Measurements from ENCODE around the gene KDM8. TPM values are rescaled to one million over a fixed set of nuclear protein-coding genes. Genes with fewer than 3 reads are reported as not detected.

Gene KDM8
- total and polyA plus RNA-seq, 2 donors (not counting 3 experiments of a cell fraction or from before 2014, with no cell fraction given) = 5.1 to 8.4 TPM

- TF ChIP-seq POLR2A (IDR thresholded peaks at IDR 0.05; ENCODE audit: low read depth, low read length) = peak; percentile 42
- TF ChIP-seq POLR2AphosphoS5 (IDR thresholded peaks at IDR 0.05; ENCODE audit: insufficient read depth, low read depth, low read length) = peak; percentile 30
- TF ChIP-seq GATA2 (IDR thresholded peaks at IDR 0.05; ENCODE audit: insufficient read depth, insufficient read length, low read depth, low read length) = no peak
- Histone ChIP-seq H3K36me3 (ENCODE audit: control insufficient read depth in 2 of 2, extremely low read depth in 1 of 2, insufficient read depth in 2 of 2, low read length in 2 of 2) (peaks cover 0 to 4% of the 10 kb centered on the region in 2 experiments), H3K4me3 (replicated peaks in 1 of 3; ENCODE audit: insufficient read depth in 1 of 3, low read depth in 1 of 3, low read length in 3 of 3) (no peak overlapping the region), H3K27me3 (ENCODE audit: control insufficient read depth in 2 of 2, insufficient read depth in 2 of 2, low read length in 2 of 2) (no peaks in the 10 kb centered on the region), H3K79me2 (ENCODE audit: control insufficient read depth, insufficient read depth, low read length) (no peaks in the 10 kb centered on the region), H3K9me3 (replicated peaks; ENCODE audit: control insufficient read depth, insufficient read depth, low read length) (no peaks in the 10 kb centered on the region), H3K4me2 (ENCODE audit: insufficient read depth, low read length) (peak overlapping the region; percentile 31), H4K20me1 (replicated peaks; ENCODE audit: control insufficient read depth, extremely low read depth, insufficient read depth, low read length) (no peaks in the 10 kb centered on the region), H2AFZ (ENCODE audit: low read depth, low read length) (peak overlapping the region; percentile 66), H3K27ac (ENCODE audit: insufficient read depth, low read depth, low read length) (peak overlapping the region; percentile 99), H3K9ac (replicated peaks; ENCODE audit: extremely low read depth, insufficient read depth, low read length) (peak overlapping the region; percentile 33), H3K9me1 (replicated peaks; ENCODE audit: control insufficient read depth, extremely low read depth, insufficient read depth, low read length) (no peaks in the 10 kb centered on the region), H3K4me1 (ENCODE audit: control insufficient read depth, extremely low read depth, insufficient read depth, low read length) (peaks cover 76% of the 10 kb centered on the region)
- intact Hi-C loops (cut with micrococcal nuclease) (no loop called here), dilution Hi-C loops (cut with MboI; ENCODE audit: extremely low pct_ligation_motif_present, low sequenced_read_pairs) (no loop called here)
- POLR2A ChIA-PET = interaction anchor here (1.2 to 1.5 kb wide), 2 partner anchors 34 to 89 kb away, joined by 4 read pairs; partner anchors contain the start of gene KDM8
- DNase-seq (ENCODE audit: low read depth, low spot score) = peak; percentile 80
- FAIRE-seq = peak; percentile 47
- CTCF ChIA-PET = interaction anchor here (0.7 to 15.6 kb wide), 10 partner anchors 10 to 130 kb away, joined by 3 to 299 read pairs (median 6); no protein-coding TSS in a partner anchor
- no TSS peak for BruUV-seq (replicated peaks)
Measured at GRCh38 chr16:27237219-27238015, 34.1 kb downstream of the KDM8 start.

GRCh38 chr16:27238016-27238587 is 34.8 kb downstream of the KDM8 start:
- no peaks in the 10 kb centered on the region for H4K20me1 ChIP-seq (replicated peaks; ENCODE audit: control insufficient read depth, extremely low read depth, insufficient read depth, low read length)
- DNase-seq (ENCODE audit: low read depth, low spot score) (peak; percentile 36), FAIRE-seq (no peak)
- H3K79me2 ChIP-seq (ENCODE audit: control insufficient read depth, insufficient read depth, low read length) = no peaks in the 10 kb centered on the region
- H3K27ac ChIP-seq (ENCODE audit: insufficient read depth, low read depth, low read length) = peak overlapping the region; percentile 99
- H3K9me1 ChIP-seq (replicated peaks; ENCODE audit: control insufficient read depth, extremely low read depth, insufficient read depth, low read length) = no peaks in the 10 kb centered on the region
- dilution Hi-C loops (cut with MboI; ENCODE audit: extremely low pct_ligation_motif_present, low sequenced_read_pairs) = no loop called here
- H3K9ac ChIP-seq (replicated peaks; ENCODE audit: extremely low read depth, insufficient read depth, low read length) = peak overlapping the region; percentile 33
- H3K9me3 ChIP-seq (replicated peaks; ENCODE audit: control insufficient read depth, insufficient read depth, low read length) = no peaks in the 10 kb centered on the region
- intact Hi-C loops (cut with micrococcal nuclease) = no loop called here
- H3K27me3 ChIP-seq (ENCODE audit: control insufficient read depth in 2 of 2, insufficient read depth in 2 of 2, low read length in 2 of 2) = no peaks in the 10 kb centered on the region
- H2AFZ ChIP-seq (ENCODE audit: low read depth, low read length) = peak overlapping the region; percentile 66
- TF ChIP-seq MAX (IDR thresholded peaks at IDR 0.05; ENCODE audit: insufficient read depth, insufficient read length) (no peak), MYC (IDR thresholded peaks at IDR 0.05; ENCODE audit: low read depth, low read length) (no peak), EZH2 (IDR thresholded peaks at IDR 0.05; ENCODE audit: borderline replicate concordance, low read depth, low read length, severe bottlenecking) (no peak), POLR2A (IDR thresholded peaks at IDR 0.05; ENCODE audit: low read depth, low read length) (no peak), JUN (IDR thresholded peaks at IDR 0.05; ENCODE audit: borderline replicate concordance, insufficient read depth, insufficient read length, low read depth) (no peak), FOS (IDR thresholded peaks at IDR 0.05; ENCODE audit: borderline replicate concordance, insufficient read depth, low read length) (no peak), POLR2AphosphoS5 (IDR thresholded peaks at IDR 0.05; ENCODE audit: insufficient read depth, low read depth, low read length) (no peak), CTCF (IDR thresholded peaks at IDR 0.05; ENCODE audit: extremely low read depth in 1 of 2, insufficient read depth in 1 of 2, low read depth in 1 of 2, low read length in 2 of 2) (no peak), GATA2 (IDR thresholded peaks at IDR 0.05; ENCODE audit: insufficient read depth, insufficient read length, low read depth, low read length) (no peak)
- ChIA-PET CTCF (interaction anchor here (0.5 to 15.6 kb wide), 5 partner anchors 10 to 130 kb away, joined by 3 to 299 read pairs (median 4); no protein-coding TSS in a partner anchor), POLR2A (interaction anchor here (0.8 to 1.5 kb wide), 4 partner anchors 13 to 89 kb away, joined by 3 to 4 read pairs (median 4); partner anchors contain the start of gene KDM8)
- H3K36me3 ChIP-seq (ENCODE audit: control insufficient read depth in 2 of 2, extremely low read depth in 1 of 2, insufficient read depth in 2 of 2, low read length in 2 of 2) = peaks cover 0 to 2% of the 10 kb centered on the region in 2 experiments
- no peak overlapping the region for H3K4me3 ChIP-seq (replicated peaks in 1 of 3; ENCODE audit: insufficient read depth in 1 of 3, low read depth in 1 of 3, low read length in 3 of 3)
- no TSS peak for BruUV-seq (replicated peaks)
- H3K4me1 ChIP-seq (ENCODE audit: control insufficient read depth, extremely low read depth, insufficient read depth, low read length) = peaks cover 80% of the 10 kb centered on the region
- H3K4me2 ChIP-seq (ENCODE audit: insufficient read depth, low read length) = no peak overlapping the region
